Stimulated activated CD4-positive, alpha-beta T cell treated with anti-CD3 and anti-CD28 coated beads, Interleukin-15, amount 100 ng/mL, for 1 hour (primary cell): Measurements from ENCODE around the gene HIVEP2.

Experiments
- DNase-seq, 2 donors: peaks; one replicate each; pipeline ENCODE4 v3.0.0-alpha.2; 2020; ENCODE audit warnings: low read depth in 1 of 2, low spot score in 1 of 2

HIVEP2 gene

DNA sequence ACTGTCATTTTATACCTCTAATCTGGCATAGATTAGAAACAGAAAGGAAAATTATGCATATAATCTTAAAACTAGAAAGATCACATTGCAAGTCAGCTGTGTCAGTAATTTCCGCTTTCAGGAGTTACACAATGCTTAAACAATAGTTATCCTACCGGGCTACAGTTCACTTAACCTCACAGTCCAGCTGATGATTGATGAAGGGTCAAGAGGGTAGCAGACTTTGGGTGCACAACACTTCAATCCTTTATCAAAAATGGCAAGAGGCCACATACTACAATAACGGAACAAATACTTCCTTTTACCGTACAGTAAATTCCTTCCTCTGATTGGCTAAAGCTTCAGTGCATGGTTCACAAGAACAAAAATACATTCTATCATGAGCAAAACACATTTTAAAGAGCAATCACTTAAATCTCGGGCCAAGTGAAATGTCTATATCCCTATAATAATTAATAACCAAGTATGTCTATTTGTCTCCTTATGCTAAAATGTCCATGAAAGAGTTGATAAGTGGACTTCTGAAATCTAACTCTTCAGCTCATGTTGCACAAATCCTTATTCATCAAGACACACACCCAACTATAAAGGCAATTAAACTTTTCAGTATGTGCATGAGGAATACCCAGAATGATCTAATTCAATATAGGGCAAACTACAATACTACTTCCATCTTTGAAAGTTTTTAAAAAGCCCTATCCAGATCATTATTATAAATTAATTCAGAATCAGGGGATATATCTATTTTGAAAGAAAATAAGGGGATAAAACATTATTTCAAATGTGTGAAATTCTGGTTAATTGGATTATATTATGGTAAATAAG is 76.8 kb downstream of the HIVEP2 start:
- DNase-seq = no peak

DNA sequence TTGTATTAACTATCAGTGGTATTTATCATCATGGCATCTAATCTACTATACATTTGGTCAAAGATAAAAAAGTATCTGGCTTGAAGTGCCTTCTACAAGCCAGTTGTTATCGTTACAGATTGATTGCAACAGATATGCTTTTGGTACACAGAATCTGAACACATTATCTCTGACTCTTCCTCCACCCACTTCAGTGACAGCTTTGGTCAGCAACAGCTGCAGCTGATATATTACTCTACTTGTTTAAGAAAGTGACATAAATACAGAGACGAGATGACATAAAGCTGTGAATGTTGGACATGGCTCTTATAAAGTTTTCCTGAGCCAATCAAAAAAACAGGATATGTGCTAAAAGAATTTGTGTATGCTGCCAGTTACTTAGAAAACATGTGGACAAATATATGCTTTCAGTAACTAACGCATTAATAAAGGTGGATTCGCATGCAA is 77.6 kb downstream of the HIVEP2 start:
- DNase-seq = no peak

DNA sequence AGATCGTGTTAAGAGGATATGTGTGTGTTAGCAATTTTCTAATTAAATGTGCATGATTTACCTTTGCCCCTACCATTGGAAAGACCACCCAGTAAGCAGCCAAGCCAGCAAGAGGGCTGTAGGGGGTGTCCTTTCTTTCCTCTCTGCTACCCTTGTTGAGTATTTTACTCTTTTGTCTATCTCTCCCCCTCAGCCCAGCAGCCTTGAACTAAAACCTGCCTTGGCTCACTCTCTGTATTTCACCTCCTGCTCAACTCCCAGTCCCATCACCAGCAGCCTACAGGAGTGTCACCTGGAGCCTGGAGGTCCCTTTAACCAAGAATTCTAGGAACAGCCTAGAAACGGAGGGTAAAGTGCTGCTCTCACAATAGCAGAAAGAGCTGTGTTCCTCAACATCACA is 81.0 kb downstream of the HIVEP2 start:
- DNase-seq = no peak

DNA sequence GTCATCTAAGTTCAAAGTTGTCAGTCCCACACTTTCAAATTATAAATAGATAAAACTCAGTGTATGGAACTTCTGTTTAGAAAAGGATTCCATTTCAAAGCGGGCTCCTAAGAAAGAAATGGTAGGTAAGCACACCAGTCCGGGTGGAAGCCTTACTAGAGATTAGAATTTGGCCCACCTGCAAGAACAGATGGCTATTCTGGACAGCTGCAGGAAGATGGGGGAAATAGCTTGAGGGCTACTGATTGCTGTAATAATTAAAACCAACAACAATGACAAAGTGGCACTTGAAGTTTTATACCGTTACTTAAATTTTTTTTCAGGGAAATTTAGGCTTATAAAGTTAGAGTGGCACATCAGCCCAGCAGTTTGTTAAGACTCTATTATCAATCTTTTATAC is 83.3 kb downstream of the HIVEP2 start:
- DNase-seq = no peak

DNA sequence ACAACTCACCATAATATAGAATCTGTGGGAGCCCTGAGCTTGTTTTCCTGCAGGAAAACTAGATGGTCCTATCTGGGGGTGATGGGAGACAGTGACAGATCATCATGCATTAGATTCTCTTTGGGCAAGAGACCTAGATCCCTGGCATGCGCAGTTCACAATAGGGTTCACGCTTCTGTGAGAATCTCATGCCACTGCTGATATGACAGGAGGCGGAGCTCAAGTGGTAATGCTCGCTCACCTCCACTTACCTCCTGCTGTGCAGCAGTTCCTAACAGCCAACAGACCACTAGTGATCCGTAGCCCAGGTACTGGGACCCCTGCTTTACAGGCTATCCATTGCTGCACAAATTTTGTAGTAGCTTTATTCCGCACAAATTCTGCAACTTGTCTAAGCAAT is 84.5 kb downstream of the HIVEP2 start:
- no peak for DNase-seq

DNA sequence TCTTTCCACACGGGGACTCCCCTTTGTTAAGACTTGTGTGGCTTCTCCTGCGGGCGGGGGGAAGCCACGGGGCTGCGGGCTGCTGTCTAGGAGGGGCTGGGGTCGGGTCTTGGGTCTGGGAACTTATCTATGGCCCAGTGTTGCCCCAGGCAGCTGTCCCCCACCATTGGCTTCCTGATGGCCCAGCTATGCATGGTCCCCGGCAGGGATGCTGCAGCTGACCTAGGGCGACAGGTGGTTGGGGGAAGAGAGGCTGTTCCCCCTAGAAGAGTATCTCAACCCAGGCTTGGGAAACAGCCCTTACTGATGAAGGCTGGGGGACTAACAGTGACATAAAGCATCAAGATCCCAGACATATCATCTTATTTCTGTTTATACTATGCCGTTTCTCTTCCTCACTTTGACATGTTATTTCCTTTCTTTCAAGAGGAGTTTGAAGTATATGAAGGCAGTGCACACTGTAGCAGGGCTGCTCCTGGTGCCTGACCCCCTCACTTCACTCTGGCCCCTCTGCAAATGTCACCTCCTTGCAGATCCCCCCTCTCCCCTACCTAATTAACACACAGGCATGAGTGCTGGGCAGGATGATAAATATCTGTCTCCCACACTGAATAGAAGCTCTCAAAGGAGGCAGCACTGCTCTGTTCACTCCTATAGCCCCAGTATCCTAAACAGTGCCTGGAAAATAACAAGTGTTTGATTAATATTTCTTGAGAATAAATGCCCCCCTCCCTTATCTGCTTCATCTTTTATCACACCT is 87.0 kb downstream of the HIVEP2 start:
- DNase-seq = no peak

DNA sequence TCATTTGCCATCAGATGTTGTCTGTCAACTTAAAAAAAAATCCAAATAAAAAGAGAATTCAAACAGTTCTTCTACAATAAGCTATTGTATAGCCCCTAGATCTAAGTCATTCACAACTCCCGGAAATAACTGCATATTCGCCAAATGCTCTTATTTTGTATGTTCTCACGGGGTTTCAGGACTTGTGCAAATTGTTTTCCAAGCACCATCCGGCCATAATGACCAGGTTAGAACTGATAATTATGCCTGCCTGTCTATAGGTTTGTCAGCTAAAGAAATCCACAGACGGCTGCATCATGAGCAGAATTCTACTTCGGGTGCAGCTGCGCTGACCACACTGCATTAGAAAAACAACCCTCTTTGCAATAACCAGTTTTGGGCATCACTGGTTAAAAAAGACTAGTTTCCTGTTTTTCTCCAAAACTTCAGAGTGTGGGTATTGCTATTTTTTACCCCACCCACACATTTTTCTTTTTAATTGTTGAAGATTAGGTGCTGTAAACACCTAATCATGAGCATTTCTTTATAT is 87.7 kb downstream of the HIVEP2 start:
- DNase-seq = no peak

DNA sequence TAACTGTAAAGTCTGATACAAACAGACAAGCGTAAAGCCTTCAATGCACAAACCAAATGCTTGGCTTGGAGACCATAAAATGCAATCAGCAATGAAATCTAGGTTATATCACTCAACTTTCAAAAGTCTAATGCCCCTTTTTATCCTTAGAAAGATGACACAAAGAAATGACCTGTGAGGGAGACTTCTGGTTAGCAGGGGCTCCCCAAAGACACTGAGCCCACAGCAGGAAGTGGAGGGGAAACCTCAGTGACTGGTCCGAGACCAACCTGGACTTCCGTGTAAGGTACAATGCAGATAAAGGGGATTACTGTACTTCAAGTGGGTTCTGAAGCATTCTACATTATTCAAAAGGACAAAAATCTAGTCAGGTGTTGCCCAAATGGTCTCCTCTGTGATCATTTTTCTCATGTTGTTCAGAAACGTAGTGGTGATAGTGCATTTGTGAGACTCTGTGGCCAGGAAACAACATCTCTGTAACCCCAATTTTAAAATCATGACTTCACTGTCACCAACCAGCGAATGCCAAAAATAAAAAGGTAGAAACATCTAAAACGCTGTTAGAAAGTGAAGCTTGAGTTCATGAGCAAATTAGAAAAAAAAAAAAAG is 88.2 kb downstream of the HIVEP2 start:
- DNase-seq = no peak

DNA sequence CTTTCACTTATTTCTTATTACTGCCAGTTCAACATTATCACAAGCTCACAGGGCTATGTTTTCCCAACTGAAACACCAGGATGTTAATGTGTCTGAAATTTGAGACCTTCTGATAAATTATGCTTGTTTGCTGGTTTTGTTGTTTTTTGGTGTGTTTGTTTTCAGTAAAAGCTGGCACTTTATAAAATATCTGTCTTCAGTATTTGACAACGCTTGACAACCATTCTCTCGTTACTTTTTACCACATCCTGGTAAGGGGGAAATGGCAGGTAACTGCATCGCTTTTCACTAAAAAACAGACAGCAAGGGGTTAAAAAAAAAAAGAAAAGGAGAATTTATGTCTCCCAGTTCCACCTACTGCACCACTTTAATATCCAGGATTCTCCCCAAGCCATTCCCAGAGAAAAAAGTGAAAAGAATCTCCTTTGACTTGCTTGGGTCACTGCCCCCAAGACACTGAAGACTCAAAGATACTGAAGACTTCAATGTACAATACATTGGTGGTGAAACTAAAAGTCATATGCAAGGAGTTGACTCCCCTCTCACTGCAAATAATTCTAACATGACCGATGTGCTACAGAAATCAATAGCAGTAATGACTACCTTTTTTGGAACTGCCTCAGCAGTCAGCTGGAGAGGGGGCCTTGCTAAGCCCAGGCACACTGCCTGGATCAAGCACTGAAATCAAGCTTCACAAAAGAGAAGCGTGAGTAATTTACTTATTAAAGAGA is 88.9 kb downstream of the HIVEP2 start:
- no peak for DNase-seq

DNA sequence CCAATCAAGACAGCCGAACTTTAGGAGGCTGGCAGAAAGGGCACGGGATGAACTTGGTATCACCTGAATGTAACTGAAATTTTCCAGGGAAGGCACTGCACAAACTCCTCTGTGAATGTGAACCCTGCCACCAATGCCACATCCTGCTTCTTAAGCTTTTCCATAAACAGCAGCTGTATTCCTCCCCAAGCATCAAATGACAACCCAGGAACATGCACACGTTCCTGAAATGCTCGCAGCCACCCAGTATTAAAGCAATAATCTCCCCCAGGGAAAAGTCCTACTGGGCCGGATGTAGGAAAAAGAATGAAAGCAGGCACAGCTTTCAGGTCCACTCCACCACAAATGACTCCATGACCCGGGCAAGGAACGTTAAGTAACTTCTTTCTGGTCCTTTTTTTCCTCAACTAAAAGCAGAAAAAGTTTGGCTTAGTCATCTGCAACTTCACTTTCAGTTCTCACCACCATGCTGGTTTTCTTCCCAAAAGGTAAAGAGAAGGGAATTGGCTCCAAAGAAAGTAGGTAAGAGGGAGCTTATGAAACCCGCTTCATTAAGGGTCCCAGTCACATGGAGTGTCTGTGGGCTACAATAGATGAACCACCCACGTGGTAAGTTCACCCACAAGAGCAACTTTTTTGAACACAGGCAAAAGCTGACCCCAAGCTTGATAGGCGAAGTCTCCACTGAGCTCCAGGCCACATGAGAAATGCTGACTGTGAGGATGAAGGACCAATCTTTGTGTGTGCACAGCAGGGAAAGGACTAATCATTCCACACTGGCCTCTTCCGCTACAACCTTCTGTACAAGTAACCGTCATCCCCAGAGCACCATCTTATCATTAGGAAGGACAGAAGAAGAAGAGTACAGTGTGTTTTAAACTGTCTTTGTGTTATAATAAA is 90.1 kb downstream of the HIVEP2 start:
- DNase-seq = no peak

DNA sequence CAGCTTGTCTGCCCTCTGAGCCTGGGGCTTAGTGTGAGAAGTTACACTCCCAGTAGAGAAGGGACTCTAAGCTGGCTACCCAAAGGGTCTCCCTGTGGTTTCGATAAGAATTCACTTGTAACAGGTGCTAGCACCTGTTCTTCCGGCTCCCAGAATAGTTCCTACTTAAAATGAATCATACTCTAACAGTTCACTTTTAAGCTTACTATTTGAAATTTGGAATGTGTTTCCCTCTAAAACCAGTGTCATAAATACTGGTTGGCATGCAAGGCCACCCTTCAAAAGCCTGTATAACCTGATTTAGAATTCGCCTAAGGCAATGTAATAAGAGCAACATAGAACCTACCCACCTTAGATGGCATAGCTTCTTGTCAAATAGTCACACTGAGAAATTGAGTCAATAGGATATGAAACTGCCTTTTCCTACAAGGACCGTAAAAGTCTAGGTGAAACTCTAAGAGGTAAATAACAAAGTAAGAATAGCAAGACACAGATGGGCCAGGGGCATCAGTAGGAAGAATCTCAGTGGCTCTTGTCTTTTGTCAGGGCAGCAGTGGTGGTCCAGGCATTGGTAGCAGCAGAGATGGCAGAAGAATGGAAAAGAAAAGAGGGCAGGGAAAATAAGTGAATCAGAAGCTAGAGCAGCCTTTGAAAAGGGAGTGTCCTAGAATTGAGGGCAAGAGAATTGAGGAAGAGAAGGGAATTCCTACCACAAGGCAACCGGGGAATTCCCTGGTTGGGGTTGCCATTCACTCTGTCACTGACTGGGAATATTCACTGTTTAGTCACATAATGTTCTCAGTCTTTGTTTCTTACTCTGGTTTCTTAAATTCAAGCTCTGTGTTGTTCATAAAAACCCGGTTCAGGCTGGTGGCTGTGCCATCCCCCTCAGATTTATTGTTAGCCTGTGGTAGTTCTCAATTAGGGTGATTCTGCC is 91.5 kb downstream of the HIVEP2 start:
- DNase-seq = no peak

DNA sequence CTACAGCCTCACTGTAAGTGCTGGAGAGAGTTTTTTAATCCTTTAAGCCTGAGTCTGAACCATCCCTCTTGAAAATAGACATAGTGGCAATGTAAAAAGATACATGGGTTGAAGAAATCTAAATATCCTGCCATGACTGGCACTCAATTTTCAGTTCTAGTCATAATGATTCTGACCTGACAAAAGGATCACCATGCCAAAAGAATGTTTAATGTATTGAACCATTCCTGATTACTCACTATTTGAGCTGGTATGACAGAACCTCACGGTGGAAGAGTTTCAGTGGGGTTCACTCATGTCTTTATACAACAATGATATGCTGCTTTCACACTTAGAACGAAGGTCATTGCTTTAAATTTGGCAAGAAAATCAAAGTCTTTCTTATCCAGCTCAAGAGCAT is 93.4 kb downstream of the HIVEP2 start:
- no peak for DNase-seq

DNA sequence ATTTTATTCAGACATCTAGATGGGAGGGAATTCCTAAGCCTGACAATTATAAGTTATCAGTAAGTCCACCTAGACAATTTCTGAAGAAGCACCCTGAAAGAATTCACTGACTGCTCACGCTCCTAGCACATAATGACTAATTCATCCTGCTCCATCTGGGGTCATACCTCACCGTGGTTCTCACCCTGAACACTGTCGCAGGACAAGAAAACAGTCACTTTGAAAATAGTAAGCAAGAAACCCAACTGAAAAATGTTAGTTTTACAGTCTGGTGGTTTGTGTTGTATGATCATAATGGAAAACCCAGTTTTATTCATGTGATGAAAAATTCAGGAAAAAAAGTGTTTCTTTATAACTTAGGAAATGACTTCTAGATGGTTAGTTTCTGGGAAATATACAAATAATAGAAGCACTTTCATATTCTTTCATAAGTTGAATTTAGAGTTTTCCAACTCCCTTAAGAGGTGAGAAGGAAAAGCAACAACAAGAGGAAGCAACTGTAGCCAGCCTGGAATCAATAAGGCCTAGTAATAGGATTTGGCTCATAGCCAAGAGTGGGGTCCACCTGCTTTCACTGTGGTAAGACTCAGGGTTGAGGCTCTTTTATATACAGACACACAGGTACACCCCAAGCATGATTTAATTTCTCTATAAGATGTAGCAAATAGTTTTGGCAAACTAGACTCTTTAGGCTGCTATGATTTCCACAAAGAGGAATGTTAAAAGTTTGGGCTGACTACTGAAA is 94.1 kb downstream of the HIVEP2 start:
- no peak for DNase-seq

DNA sequence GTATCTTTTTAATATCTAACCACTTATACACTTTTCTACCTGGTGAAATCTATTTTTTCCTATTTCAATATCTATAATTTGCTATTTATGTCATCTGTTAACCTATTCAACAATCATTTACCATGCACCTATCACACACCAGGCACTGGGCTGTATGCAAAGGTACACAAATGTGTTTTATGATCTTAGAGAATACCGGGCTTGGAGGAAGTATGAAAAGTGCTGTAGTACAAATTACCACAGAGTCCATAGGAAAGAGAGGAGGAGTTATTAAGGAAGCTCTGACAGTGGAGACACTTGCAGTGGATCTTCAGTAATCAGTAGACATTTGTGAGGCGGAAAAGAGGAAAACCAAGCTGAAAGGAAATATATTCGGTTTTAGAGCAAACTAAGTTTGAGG is 96.0 kb downstream of the HIVEP2 start:
- DNase-seq = no peak

DNA sequence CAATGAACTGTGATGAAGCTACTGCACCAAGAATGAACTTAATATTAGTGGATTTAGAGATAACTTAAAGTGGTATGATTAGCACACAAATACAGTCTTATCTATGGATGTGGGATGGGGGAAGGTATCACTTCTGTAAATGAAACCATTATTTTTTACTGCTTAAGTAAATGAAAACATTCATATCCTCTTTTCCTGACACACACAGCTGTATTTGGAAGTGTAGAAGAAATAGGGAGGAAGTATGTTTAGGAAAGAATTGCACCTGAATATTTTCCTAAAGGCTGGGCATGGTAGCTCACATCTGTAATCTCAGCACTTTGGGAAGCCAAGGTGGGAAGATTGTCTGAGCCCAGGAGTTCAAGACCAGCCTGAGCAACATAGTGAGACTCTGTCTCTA is 96.8 kb downstream of the HIVEP2 start:
- no peak for DNase-seq

DNA sequence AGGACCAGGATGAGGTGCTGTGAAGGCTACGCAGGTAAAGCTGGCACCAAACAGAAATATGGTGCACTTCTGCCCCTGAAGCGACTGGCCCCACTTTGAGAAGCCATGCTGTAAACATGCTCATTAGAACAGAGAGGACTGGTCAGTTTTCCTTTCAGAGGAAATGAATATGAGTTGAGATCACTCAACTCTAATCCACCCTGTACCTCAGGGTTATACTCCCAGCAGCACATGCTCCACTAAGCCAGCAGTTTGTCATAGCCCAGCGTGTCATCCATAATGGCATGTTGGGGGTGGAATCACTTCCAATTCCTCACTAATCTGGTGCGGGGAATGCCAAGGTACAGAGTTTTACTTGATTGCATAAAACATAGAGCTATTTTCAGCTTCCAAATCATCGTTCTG is 98.1 kb downstream of the HIVEP2 start:
- DNase-seq = no peak

DNA sequence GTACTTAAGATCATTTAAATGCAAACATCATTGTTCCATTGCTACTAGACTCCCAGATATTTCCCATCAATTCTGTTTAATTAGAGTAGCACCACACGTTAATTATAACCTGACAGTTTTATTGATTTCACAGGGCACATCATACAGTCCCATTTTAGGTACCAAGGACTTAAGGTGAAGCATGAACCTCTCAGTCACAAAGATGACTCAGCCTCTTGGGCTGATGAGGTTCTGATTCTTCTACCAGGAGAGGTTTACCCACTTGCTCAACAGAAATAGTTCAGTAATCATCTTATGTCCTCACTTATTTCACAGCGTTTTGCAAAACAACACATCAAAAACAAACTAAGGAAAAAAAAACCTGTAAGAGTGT is 98.5 kb downstream of the HIVEP2 start:
- DNase-seq = no peak
